ENCODE results near the gene INSC.

The INSC gene

GRCh38 chr11:15190611-15191010 is 75.9 kb downstream of the INSC start:
- DNase-seq = no peak

- DNase-seq = no peak
Observed at GRCh38 chr11:15192005-15192556, 77.4 kb downstream of the INSC start.

GRCh38 chr11:15194671-15195415 is 80.1 kb downstream of the INSC start:
- DNase-seq = no peak

DNA sequence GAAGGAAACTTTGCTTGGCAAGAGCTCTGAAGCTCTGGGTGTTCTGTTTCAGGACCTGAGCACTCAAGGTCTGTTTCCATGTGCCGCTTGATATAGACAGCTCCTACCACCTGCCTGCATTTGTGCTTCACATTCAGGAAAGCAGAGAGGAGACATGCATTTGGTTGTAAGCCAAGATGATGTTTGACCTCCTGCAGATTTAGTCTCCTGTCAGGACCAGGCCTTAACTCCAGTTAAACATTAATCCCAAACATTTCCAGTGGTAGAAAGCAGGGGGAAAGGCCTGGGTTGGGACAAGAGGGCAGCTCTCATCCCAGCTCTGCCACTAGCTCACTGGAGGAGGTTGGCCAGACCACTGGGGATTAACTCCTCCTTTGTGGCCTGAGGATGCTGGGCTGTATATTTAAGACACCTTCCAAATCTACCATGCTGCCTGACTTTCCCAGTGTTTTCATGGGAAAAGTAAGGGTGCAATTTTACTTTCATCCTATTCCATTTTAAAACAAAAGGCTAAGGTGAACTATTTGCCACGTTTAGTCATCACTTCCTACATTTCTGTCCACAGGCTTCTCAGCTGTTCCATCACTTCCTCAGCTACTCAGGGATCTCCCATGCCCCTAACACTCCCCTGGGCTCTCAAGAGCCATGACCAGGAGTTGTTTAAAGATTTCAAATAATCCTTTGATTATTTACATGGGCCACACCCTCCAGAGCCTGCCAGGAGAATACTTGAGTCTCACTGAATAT is 80.9 kb downstream of the INSC start:
- DNase-seq = no peak

- DNase-seq = no peak
Observed at GRCh38 chr11:15196704-15197103, 82.0 kb downstream of the INSC start.

DNA sequence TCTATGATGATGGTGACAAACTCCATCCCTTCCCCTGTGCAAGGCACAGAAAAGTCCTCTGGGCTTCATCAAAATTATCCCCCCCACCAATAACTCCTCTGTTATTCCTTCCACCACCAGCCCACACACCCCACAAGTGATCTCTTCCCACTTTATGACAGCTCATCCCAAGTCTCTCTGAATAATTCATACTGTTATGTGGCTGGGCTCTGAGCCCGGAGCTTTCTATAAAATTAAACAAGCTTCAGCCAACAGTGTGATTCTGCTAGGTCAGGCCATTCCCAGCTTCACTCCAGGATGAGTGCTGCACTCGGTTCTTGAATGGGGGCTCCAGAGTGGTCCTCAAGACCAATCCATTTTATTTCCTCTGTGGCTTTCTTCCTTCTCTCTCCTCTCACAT is 83.0 kb downstream of the INSC start:
- DNase-seq = no peak

GRCh38 chr11:15198284-15198683 is 83.6 kb downstream of the INSC start:
- no peak for DNase-seq

DNA sequence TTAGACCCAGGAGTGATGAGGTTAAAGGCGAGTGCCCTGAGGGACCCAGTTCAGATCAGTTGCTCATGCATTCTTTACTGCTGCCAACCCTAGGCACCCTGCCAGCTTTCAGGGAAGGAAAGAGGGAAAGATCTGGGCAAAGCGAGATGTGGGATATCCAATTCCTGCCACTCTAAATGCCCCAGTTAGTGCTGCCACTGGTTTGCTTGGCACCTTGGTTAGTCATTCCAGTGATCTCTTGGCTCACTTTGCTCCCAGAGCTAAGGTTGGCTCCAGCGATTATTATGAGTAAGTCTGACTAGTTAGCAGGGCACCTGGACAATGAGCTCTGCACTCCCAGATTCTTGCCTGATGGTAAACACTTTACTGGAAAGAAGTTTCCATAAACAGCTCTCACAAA is 85.0 kb downstream of the INSC start:
- no peak for DNase-seq

DNA sequence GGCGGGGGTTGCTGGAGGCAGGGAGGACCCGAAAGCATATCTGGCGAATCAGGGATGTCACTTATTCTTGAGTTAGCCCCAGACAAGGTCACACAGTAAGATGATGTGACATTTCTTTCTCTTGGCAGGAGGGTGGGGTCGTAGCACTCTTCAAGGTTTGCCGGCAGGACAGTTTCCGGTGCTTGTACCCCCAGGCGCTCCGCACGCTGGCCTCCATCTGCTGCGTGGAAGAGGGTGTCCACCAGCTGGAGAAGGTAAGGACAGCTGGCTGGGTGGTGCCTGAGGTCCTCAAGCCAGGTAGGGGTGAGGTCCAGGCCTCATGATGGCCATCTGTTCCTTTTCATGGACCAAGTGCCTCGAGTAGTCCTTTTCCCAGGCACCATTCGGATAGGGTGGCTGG is 86.0 kb downstream of the INSC start:
- DNase-seq = peak; percentile 31

- peak; percentile 2 for DNase-seq
Observed at GRCh38 chr11:15201586-15201985, 86.9 kb downstream of the INSC start.

GRCh38 chr11:15202626-15203025 is 87.9 kb downstream of the INSC start:
- DNase-seq = peak; percentile 58

GRCh38 chr11:15204711-15205110 is 90.0 kb downstream of the INSC start:
- DNase-seq = peak; percentile 28

DNA sequence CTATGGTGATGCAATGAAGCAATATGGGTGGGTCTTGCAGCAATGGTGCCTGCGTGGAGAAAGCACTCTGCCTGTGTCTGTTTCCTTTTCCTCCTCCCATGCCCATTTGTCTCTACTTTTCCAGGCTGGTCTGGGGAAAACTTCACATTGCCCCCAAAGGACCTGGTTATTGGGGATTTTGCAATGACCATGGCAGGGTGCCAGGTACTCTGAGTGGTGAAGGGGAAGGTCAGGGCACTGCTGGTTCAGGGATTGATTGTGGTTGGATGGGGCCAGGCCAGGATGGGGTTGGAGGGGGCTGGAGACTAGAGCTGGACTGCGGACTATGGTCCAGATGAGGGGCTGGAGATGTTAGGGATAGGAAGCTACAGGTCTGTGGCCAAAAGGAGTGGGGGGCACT is 92.1 kb downstream of the INSC start:
- DNase-seq = no peak

- peak; percentile 88 for DNase-seq
Observed at GRCh38 chr11:15208378-15209222, 93.9 kb downstream of the INSC start.

- DNase-seq = no peak
Observed at GRCh38 chr11:15212876-15213275, 98.2 kb downstream of the INSC start.

DNA sequence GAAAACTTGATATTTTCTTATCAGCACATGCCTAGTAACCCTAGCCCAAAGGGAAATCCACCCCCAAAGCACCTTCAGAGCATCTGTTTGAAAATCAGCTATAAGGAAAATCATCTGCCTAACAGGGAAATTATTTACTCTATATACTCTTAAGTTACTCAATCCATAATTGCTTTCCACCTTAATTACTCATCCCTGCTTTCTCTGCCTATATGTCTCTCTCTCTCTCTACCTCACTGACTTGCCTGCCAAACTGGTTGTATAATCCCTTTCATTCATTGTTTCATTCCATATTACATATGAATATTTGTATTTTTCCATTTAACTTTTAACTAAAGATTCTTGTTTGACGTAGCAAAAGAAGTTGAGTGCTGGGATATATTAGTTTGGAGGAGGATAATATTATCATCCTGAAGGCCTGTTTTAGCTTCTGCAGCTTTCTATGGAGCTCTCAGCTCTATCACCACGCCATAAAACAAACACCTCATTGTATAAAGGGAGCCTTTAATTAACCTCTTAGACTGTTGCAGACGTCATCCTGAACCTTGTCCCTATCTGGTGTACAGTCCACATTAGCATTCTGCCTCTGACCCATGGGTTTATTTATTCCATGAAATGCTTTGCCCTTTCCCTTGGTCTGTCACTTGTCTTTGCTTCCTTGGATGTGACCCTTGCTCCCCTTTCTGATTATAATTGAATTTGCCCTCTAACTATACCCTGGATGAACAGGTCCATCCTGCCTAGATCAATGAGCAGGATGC is 98.9 kb downstream of the INSC start:
- no peak for DNase-seq

- DNase-seq = no peak
Observed at GRCh38 chr11:15215005-15215404, 100.3 kb downstream of the INSC start.

DNA sequence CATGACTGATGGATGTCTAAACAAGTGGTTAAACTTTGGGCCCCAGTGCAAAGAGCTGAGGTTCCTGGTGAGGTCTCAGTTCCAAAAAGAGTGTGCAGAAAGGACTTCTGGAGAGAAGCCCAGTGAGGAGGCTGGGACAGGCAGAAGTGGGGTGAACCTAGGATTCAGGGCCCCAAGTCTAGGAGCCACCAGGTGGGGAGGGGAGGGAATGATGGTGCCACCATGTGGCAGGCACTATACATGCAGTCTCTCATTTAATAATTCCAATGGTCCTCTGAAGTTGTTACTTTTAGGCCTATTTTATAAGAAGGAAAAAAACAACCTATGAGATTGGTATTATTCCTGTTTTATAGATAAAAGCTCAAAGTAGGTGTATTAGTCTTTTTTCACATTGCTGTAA is 102.0 kb downstream of the INSC start:
- no peak for DNase-seq

GRCh38 chr11:15217416-15217815 is 102.7 kb downstream of the INSC start:
- no peak for DNase-seq

DNA sequence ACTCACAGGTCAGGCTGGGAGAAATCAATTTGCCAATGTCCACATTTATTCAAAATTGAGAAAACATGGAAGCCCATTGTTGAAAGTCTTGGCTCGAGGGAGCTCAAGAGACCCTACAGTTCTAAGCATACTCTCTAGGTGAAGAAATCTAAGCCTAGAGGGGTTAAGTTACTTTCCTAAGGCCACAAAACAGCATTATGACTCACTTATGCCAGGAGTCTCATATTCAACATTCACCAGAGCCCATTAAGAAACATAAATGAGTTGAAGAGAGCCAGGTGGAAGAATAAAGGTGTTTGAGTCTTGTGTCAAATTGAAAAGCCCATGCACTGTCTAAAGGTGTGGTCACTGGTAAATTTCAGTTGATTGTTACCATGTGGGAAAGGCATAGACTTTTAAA is 108.1 kb downstream of the INSC start:
- no peak for DNase-seq

DNA sequence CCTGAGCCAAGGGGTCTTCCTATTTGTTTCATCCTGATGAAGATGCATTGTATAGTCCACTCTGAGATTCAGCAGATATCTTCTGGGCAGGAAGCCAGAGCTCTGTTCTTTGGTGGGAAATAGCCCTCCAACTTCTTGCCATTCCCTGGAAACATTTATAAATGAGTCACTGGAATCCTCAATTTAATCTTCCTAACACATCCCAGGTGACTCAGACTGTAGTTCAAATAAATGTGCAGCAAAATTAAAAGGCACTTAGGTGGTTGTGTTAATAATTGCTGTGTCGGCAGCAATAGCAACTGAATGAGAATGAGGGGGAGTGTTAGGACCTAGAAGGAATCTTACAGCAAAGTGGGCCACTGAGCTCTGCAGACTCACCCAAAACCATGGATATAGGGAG is 108.6 kb downstream of the INSC start:
- no peak for DNase-seq

DNA sequence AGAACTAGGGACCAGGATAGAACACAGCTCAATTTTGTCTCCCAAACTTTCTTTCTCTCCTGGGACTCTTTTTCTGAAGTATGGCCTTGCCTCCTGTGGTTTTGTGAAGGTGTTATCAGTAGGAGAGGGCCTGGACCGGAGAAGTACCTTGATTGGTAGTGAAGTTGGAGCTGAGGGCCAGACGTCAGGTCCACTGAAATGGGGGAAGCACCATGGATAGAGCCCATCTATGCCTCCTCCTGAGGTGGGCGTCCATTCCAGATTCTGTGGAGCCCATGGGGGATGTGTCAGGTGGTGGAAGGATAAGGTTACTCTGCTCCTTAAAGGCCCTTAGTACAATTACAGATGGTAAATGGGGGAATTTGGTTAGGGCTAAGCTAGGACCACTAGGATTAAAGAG is 109.7 kb downstream of the INSC start:
- DNase-seq = no peak

DNA sequence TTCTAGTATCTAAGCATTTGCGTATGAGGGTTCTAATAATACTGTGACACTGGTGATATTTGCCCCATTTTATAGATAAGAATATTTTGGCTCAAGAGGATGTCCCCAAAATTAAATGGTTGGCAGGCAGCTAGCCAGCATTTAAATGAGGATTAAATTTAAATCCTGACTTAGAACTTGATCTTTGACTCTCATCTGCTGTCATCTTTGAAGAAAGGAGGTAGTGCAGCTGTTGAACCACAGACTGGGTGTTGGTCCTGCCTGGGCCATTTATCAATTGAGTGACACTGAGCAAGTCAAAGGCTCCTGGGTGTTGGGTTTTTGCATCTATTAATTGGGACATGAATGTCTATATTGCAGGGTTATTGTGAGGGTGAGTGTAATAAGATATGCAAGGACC is 112.3 kb downstream of the INSC start:
- peak; percentile 12 for DNase-seq
